H9 (cell line): ENCODE data around the gene UPK3A. TPM values are rescaled to one million over a fixed set of nuclear protein-coding genes. Genes with fewer than 3 reads are reported as not detected.
"Not testable (repeated sequence)": the region's sequence is repeated elsewhere in the genome, so short reads cannot be mapped to it uniquely, and the experiment has no call there.

Experiments used
- DNase-seq: peaks from one replicate; pipeline ENCODE4 v3.0.0-alpha.2; 2017
- H2AFZ ChIP-seq: one replicate; pipeline ENCODE4 v1.6.1; 2013; ENCODE audit warnings: mild to moderate bottlenecking, low read length, control low read depth, moderate library complexity
- H2AK5ac ChIP-seq: 2 replicates; pipeline ENCODE4 v1.6.1; 2013; ENCODE audit warnings: low read length, control low read depth, mixed read lengths; ENCODE audit not compliant: insufficient read length
- H2BK120ac ChIP-seq: one replicate; pipeline ENCODE4 v1.6.1; 2013; ENCODE audit warnings: low read depth, mild to moderate bottlenecking, low read length, control low read depth, inconsistent platforms; ENCODE audit not compliant: poor library complexity, severe bottlenecking
- H2BK12ac ChIP-seq: 2 replicates; pipeline ENCODE4 v1.6.1; 2013; ENCODE audit warnings: low read length, control low read depth, mixed read lengths, low read depth; ENCODE audit not compliant: insufficient read length
- H2BK15ac ChIP-seq: 2 replicates; pipeline ENCODE4 v1.6.1; 2013; ENCODE audit warnings: low read depth, low read length, control low read depth
- H2BK20ac ChIP-seq: one replicate; pipeline ENCODE4 v1.6.1; 2013; ENCODE audit warnings: low read depth, mild to moderate bottlenecking, low read length, control low read depth, inconsistent platforms; ENCODE audit not compliant: poor library complexity, severe bottlenecking
- H2BK5ac ChIP-seq: 2 replicates; pipeline ENCODE4 v1.6.1; 2013; ENCODE audit warnings: low read length, control low read depth, mixed read lengths; ENCODE audit not compliant: insufficient read length
- H3K14ac ChIP-seq: 2 replicates; pipeline ENCODE4 v1.6.1; 2013; ENCODE audit warnings: low read length, control low read depth; ENCODE audit not compliant: insufficient read depth
- H3K18ac ChIP-seq: 2 replicates; pipeline ENCODE4 v1.6.1; 2013; ENCODE audit warnings: low read depth, mild to moderate bottlenecking, mixed read lengths, low read length, control low read depth; ENCODE audit not compliant: insufficient read length
- H3K23ac ChIP-seq: 2 replicates; pipeline ENCODE4 v1.6.1; 2013; ENCODE audit warnings: low read length, control low read depth, mixed read lengths, low read depth; ENCODE audit not compliant: insufficient read length
- H3K23me2 ChIP-seq: 2 replicates; pipeline ENCODE4 v1.6.1; 2013; ENCODE audit warnings: low read depth, mild to moderate bottlenecking, mixed read lengths, low read length, control low read depth; ENCODE audit not compliant: insufficient read length, poor library complexity, severe bottlenecking
- H3K27ac ChIP-seq: 2 replicates; pipeline ENCODE4 v1.5.1; 2013; ENCODE audit warnings: low read length, control low read depth, mixed read lengths, low read depth; ENCODE audit not compliant: insufficient read length
- H3K27me3 ChIP-seq: 2 replicates; pipeline ENCODE4 v1.6.1; 2013; ENCODE audit warnings: low read length, control low read depth, inconsistent platforms; ENCODE audit not compliant: insufficient read depth
- H3K4ac ChIP-seq: 2 replicates; pipeline ENCODE4 v1.6.1; 2013; ENCODE audit warnings: low read depth, mild to moderate bottlenecking, control low read depth, inconsistent platforms, low read length, moderate library complexity
- H3K4me1 ChIP-seq: 2 replicates; pipeline ENCODE4 v1.6.1; 2013; ENCODE audit warnings: low read length, control low read depth, inconsistent platforms; ENCODE audit not compliant: insufficient read depth
- H3K4me2 ChIP-seq: 2 replicates; pipeline ENCODE4 v1.6.1; 2013; ENCODE audit warnings: low read length, control low read depth, mixed read lengths; ENCODE audit not compliant: insufficient read length, insufficient read depth
- H3K56ac ChIP-seq: 2 replicates; pipeline ENCODE4 v1.6.1; 2013; ENCODE audit warnings: low read depth, mild to moderate bottlenecking, mixed read lengths, low read length, control low read depth; ENCODE audit not compliant: insufficient read length
- H3K79me1 ChIP-seq: 2 replicates; pipeline ENCODE4 v1.6.1; 2013; ENCODE audit warnings: low read depth, mild to moderate bottlenecking, moderate library complexity, low read length, control low read depth, inconsistent platforms; ENCODE audit not compliant: insufficient read depth, poor library complexity, severe bottlenecking
- H3K79me2 ChIP-seq: 2 replicates; pipeline ENCODE4 v1.6.1; 2013; ENCODE audit warnings: low read length, control low read depth, inconsistent platforms; ENCODE audit not compliant: insufficient read depth
- H3K9ac ChIP-seq: 2 replicates; pipeline ENCODE4 v1.6.1; 2013; ENCODE audit warnings: low read length, control low read depth, mixed read lengths; ENCODE audit not compliant: insufficient read length; ENCODE audit errors: extremely low read depth
- H3K9me3 ChIP-seq: one replicate; pipeline ENCODE4 v1.6.1; 2013; ENCODE audit warnings: low read depth, low read length, inconsistent platforms; ENCODE audit not compliant: control insufficient read depth
- H3T11ph ChIP-seq: one replicate; pipeline ENCODE4 v1.6.1; 2013; ENCODE audit warnings: mild to moderate bottlenecking, low read length, control low read depth, inconsistent platforms
- H4K20me1 ChIP-seq: one replicate; pipeline ENCODE4 v1.6.1; 2013; ENCODE audit not compliant: control insufficient read depth, insufficient read length, insufficient read depth
- H4K5ac ChIP-seq: 2 replicates; pipeline ENCODE4 v1.6.1; 2013; ENCODE audit warnings: low read depth, mild to moderate bottlenecking, mixed read lengths, low read length, control low read depth; ENCODE audit not compliant: insufficient read length
- H4K8ac ChIP-seq: replicated peaks from 2 replicates; pipeline ENCODE4 v1.6.1; 2013; ENCODE audit warnings: low read length, control low read depth, mixed read lengths, low read depth; ENCODE audit not compliant: insufficient read length
- H4K91ac ChIP-seq: 2 replicates; pipeline ENCODE4 v1.6.1; 2013; ENCODE audit warnings: low read depth, mild to moderate bottlenecking, moderate library complexity, mixed read lengths, low read length, control low read depth; ENCODE audit not compliant: insufficient read length
- H3K27ac Mint-ChIP-seq, 3 experiments: 2 replicates in 2 of 3; 3 replicates in 1 of 3; pipeline ENCODE4 v1.8.0; 2020 to 2021; ENCODE audit warnings: mixed read lengths in 3 of 3, mild to moderate bottlenecking in 1 of 3, moderate library complexity in 1 of 3
- H3K27me3 Mint-ChIP-seq: 2 replicates; pipeline ENCODE4 v1.8.0; 2021; ENCODE audit warnings: low read depth, mild to moderate bottlenecking, moderate library complexity, mixed read lengths
- H3K36me3 Mint-ChIP-seq, 3 experiments: 2 replicates in 2 of 3; 3 replicates in 1 of 3; pipeline ENCODE4 v1.8.0; 2020 to 2021; ENCODE audit warnings: low read depth in 3 of 3, mixed read lengths in 3 of 3; ENCODE audit not compliant: insufficient read depth in 1 of 3
- H3K4me1 Mint-ChIP-seq, 2 experiments: 2 replicates each; pipeline ENCODE4 v1.8.0; 2020; ENCODE audit warnings: mixed read lengths in 2 of 2
- H3K4me3 Mint-ChIP-seq, 2 experiments: 2 replicates in 1 of 2; 3 replicates in 1 of 2; pipeline ENCODE4 v1.8.0; 2020 to 2021; ENCODE audit warnings: mild to moderate bottlenecking in 2 of 2, mixed read lengths in 2 of 2, moderate library complexity in 1 of 2
- H3K9me3 Mint-ChIP-seq, 2 experiments: 2 replicates in 1 of 2; 3 replicates in 1 of 2; pipeline ENCODE4 v1.8.0; 2020; ENCODE audit warnings: mild to moderate bottlenecking in 2 of 2, mixed read lengths in 2 of 2, moderate library complexity in 1 of 2
- CTCF ChIP-seq: fragments of 200-600 bp; sonication (generic); conservative IDR thresholded peaks from 3 replicates; pipeline ENCODE4 v1.8.0; 2021; ENCODE audit warnings: antibody characterized with exemption, mild to moderate bottlenecking
- WGBS: extraction: QIAGEN DNeasy Blood & Tissue Kit; methylation state at CpG from one replicate; pipeline ENCODE4 v1.1.7; 2013; ENCODE audit warnings: missing lambda C conversion rate, low lambda C conversion rate, mixed read lengths; ENCODE audit not compliant: insufficient read length; ENCODE audit errors: extremely low coverage; 5-methylcytosine and 5-hydroxymethylcytosine counted together
- total RNA-seq: library from RNA; stranded (reverse); gene quantifications from 2 replicates; pipeline ENCODE4 v1.2.1, GENCODE V29; 2021

Gene UPK3A
- total RNA-seq, 1 experiment from 2014 or later = not detected

DNA sequence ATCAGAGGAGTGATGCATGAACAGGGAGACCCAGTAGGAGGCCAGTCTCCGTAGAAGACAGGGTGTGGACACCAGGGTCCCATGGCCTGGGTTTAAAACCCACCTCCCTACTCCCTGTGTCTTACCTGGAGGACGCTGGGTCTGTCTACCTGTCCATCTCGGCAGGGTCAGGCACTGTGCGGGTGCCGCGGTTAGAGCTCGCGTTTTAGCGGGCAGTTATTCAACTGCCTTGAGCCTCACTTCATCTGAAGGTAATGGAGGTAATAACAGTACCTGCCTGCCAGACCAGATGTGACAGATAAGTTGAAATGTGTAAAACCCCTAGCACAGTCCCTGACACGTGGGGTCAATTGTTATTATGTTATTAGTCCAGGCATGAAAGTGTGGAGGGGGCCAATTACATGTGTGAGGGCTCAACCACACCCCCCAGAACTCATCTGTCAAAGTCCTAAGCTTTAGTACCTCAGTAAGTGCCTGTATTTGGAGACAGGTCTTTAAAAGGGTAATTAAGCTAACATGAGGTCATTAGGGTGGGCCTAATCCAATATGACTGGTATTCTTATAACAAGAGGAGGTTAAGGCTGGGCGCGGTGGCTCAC is 8.1 kb upstream of the UPK3A start:
- no peaks in the 10 kb centered on the region for H3K79me1 ChIP-seq
- no peaks in the 10 kb centered on the region for H3K4me1 ChIP-seq
- no CpG with 5 or more reads among the region's 12 CpGs for WGBS
- H4K5ac ChIP-seq = no peak overlapping the region
- TF ChIP-seq CTCF = no peak
- H4K8ac ChIP-seq = no peak overlapping the region
- Mint-ChIP-seq H3K4me3 (no peak overlapping the region), H3K27me3 (peaks cover 25% of the 10 kb centered on the region), H3K9me3 (no peaks in the 10 kb centered on the region), H3K36me3 (no peaks in the 10 kb centered on the region), H3K4me1 (peaks cover 0 to under 1% of the 10 kb centered on the region in 2 experiments; a peak in 1 of 4 replicates), H3K27ac (no peak overlapping the region)
- no peak overlapping the region for H2AFZ ChIP-seq
- no peak overlapping the region for H3K27ac ChIP-seq
- H3T11ph ChIP-seq = no peak overlapping the region
- H2BK5ac ChIP-seq = no peak overlapping the region
- no peak overlapping the region for H3K23ac ChIP-seq
- no peaks in the 10 kb centered on the region for H4K20me1 ChIP-seq
- no peaks in the 10 kb centered on the region for H3K9me3 ChIP-seq
- no peak overlapping the region for H3K4ac ChIP-seq
- no peak overlapping the region for H2BK15ac ChIP-seq
- H2AK5ac ChIP-seq = no peak overlapping the region
- no peak overlapping the region for H3K14ac ChIP-seq
- no peaks in the 10 kb centered on the region for H3K23me2 ChIP-seq
- H2BK120ac ChIP-seq = no peak overlapping the region
- no peaks in the 10 kb centered on the region for H3K79me2 ChIP-seq
- no peak overlapping the region for H3K56ac ChIP-seq
- DNase-seq = no peak
- no peak overlapping the region for H2BK20ac ChIP-seq
- H4K91ac ChIP-seq = no peak overlapping the region
- no peak overlapping the region for H3K4me2 ChIP-seq
- no peak overlapping the region for H2BK12ac ChIP-seq
- H3K18ac ChIP-seq = no peak overlapping the region
- H3K27me3 ChIP-seq = no peaks in the 10 kb centered on the region
- no peak overlapping the region for H3K9ac ChIP-seq

DNA sequence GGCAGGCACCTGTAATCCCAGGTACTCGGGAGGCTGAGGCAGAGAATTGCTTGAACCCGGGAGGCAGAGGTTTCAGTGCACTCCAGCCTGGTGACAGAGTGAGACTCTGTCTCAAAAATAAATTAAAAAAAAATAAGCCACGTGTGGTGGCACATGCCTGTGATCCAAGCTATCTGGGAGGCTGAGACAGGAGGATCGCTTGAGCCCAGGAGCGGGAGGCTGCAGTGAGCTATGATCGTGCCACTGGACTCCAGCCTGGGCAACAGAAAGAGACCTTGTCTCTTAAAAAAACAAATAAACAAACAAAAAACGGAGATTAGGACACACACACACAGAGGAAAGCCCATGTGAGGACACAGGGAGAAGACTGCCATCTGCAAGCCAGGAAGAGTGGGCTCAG is 7.0 kb upstream of the UPK3A start:
- not testable (repeated sequence) for DNase-seq, H2BK20ac ChIP-seq, H3K18ac ChIP-seq, H2BK12ac ChIP-seq, H4K91ac ChIP-seq, H2BK5ac ChIP-seq, H4K5ac ChIP-seq, H3K79me2 ChIP-seq, H3K9me3 Mint-ChIP-seq, H3K23ac ChIP-seq, H3K4me1 Mint-ChIP-seq, H3K4ac ChIP-seq, H4K8ac ChIP-seq, H3K23me2 ChIP-seq, H2BK120ac ChIP-seq, H3K27ac ChIP-seq, H2BK15ac ChIP-seq, H3K14ac ChIP-seq, H4K20me1 ChIP-seq, H3K9ac ChIP-seq, H2AK5ac ChIP-seq, H3K56ac ChIP-seq, H3K36me3 Mint-ChIP-seq, H3K4me2 ChIP-seq, H3T11ph ChIP-seq, H2AFZ ChIP-seq, H3K27me3 ChIP-seq, H3K27ac Mint-ChIP-seq, H3K4me3 Mint-ChIP-seq, H3K79me1 ChIP-seq, H3K9me3 ChIP-seq, H3K4me1 ChIP-seq
- WGBS = no CpG with 5 or more reads among the region's 7 CpGs
- peaks cover 34% of the 10 kb centered on the region for H3K27me3 Mint-ChIP-seq
